KMS-11 (cell line): ENCODE measurements around the gene CPE.

ENCODE experiments used
- H2AFZ ChIP-seq: fragments of 200-600 bp; sonication (generic); 2 replicates; pipeline ENCODE4 v1.6.1; 2016; ENCODE audit warnings: antibody characterized with exemption, mixed run types, low read depth
- H3K27ac ChIP-seq: fragments of 200-600 bp; sonication (generic); 2 replicates; pipeline ENCODE4 v1.6.1; 2016; ENCODE audit warnings: mild to moderate bottlenecking, mixed run types
- H3K27me3 ChIP-seq: fragments of 200-600 bp; sonication (generic); 2 replicates; pipeline ENCODE4 v1.6.1; 2017; ENCODE audit warnings: mild to moderate bottlenecking, low read depth, mixed run types, moderate library complexity; ENCODE audit not compliant: insufficient read depth
- H3K36me3 ChIP-seq: fragments of 200-600 bp; sonication (generic); 2 replicates; pipeline ENCODE4 v1.6.1; 2017; ENCODE audit warnings: mild to moderate bottlenecking, mixed run types; ENCODE audit not compliant: insufficient read depth
- H3K4me1 ChIP-seq: fragments of 200-600 bp; sonication (generic); 2 replicates; pipeline ENCODE4 v1.6.1; 2016; ENCODE audit warnings: mild to moderate bottlenecking, low read depth, mixed run types; ENCODE audit not compliant: poor library complexity, severe bottlenecking
- H3K4me2 ChIP-seq: fragments of 200-600 bp; sonication (generic); 2 replicates; pipeline ENCODE4 v1.7.0; 2016; ENCODE audit warnings: mild to moderate bottlenecking, mixed run types
- H3K4me3 ChIP-seq: fragments of 200-600 bp; sonication (generic); IDR thresholded peaks from 2 replicates; pipeline ENCODE4 v1.6.1; 2017; ENCODE audit warnings: low read depth, low read length, mixed read lengths; ENCODE audit not compliant: insufficient read depth
- H3K79me2 ChIP-seq: fragments of 200-600 bp; sonication (generic); 2 replicates; pipeline ENCODE4 v1.6.1; 2016; ENCODE audit warnings: low read depth, mixed run types; ENCODE audit not compliant: insufficient read depth
- H3K9ac ChIP-seq: fragments of 200-600 bp; sonication (generic); 2 replicates; pipeline ENCODE4 v1.6.1; 2016; ENCODE audit warnings: mild to moderate bottlenecking, mixed run types
- H4K20me1 ChIP-seq: fragments of 200-600 bp; sonication (generic); 2 replicates; pipeline ENCODE4 v1.6.1; 2016; ENCODE audit warnings: mild to moderate bottlenecking, mixed run types; ENCODE audit not compliant: insufficient read depth
- CTCF ChIP-seq: fragments of 200-600 bp; sonication (generic); conservative IDR thresholded peaks from 2 replicates; pipeline ENCODE4 v1.6.1; 2017; ENCODE audit warnings: low read depth, mild to moderate bottlenecking, antibody characterized with exemption, low read length, moderate library complexity, mixed read lengths

Gene CPE

GRCh38 chr4:165439344-165439743 lies 60.5 kb downstream of the CPE start:
- Histone ChIP-seq H3K4me2 (no peak overlapping the region), H3K27me3 (no peaks in the 10 kb centered on the region), H3K27ac (no peak overlapping the region), H3K79me2 (no peaks in the 10 kb centered on the region), H3K9ac (no peak overlapping the region), H3K4me1 (peaks cover 14% of the 10 kb centered on the region), H3K4me3 (no peak overlapping the region), H4K20me1 (no peaks in the 10 kb centered on the region), H3K36me3 (no peaks in the 10 kb centered on the region), H2AFZ (no peak overlapping the region)
- no peak for TF ChIP-seq CTCF

DNA sequence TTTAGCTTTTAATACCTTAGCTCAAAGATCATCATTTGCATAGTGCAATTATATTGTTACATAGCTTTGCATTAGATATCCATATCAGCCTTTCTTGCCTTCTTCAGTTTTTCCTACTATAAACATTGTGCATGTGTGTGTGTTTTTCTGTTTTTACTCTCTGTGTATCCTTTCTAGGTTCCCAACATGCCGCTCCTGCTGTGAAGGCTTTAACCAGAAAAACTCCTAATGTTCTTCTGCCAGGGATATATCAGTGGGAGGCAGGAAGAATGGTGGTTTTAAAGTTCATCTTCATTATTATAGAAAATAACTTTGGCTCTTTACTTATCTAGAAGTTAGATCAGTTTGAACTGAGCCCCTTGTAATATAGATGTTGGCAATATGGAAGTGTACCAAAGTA lies 61.2 kb downstream of the CPE start:
- Histone ChIP-seq H3K27ac (no peak overlapping the region), H3K4me3 (no peak overlapping the region), H3K79me2 (no peaks in the 10 kb centered on the region), H2AFZ (no peak overlapping the region), H4K20me1 (no peaks in the 10 kb centered on the region), H3K9ac (no peak overlapping the region), H3K27me3 (no peaks in the 10 kb centered on the region), H3K36me3 (no peaks in the 10 kb centered on the region), H3K4me2 (no peak overlapping the region), H3K4me1 (peaks cover 14% of the 10 kb centered on the region)
- no peak for TF ChIP-seq CTCF

GRCh38 chr4:165440415-165441158 lies 61.8 kb downstream of the CPE start:
- Histone ChIP-seq H3K4me3 (no peak overlapping the region), H2AFZ (no peak overlapping the region), H4K20me1 (no peaks in the 10 kb centered on the region), H3K36me3 (no peaks in the 10 kb centered on the region), H3K9ac (no peak overlapping the region), H3K4me2 (no peak overlapping the region), H3K27ac (no peak overlapping the region), H3K27me3 (no peaks in the 10 kb centered on the region), H3K79me2 (no peaks in the 10 kb centered on the region), H3K4me1 (peaks cover 14% of the 10 kb centered on the region)
- TF ChIP-seq CTCF, result no peak

- Histone ChIP-seq H3K4me1 (peaks cover 14% of the 10 kb centered on the region), H3K9ac (no peak overlapping the region)
Measured at GRCh38 chr4:165443276-165443675, 64.5 kb downstream of the CPE start.

More at GRCh38 chr4:165443276-165443675, 64.5 kb downstream of the CPE start:
- no peak overlapping the region for H3K4me2 ChIP-seq
- no peak overlapping the region for H3K4me3 ChIP-seq
- H3K27ac ChIP-seq, result no peak overlapping the region
- no peak overlapping the region for H2AFZ ChIP-seq
- no peaks in the 10 kb centered on the region for H3K79me2 ChIP-seq
- H4K20me1 ChIP-seq, result no peaks in the 10 kb centered on the region
- H3K27me3 ChIP-seq, result no peaks in the 10 kb centered on the region
- TF ChIP-seq CTCF, result no peak
- no peaks in the 10 kb centered on the region for H3K36me3 ChIP-seq
